Keratinocyte (primary cell): ENCODE measurements around the gene MAP2K5. TPM values are rescaled to one million over a fixed set of nuclear protein-coding genes. Genes with fewer than 3 reads are reported as not detected.

ENCODE experiments used
- DNase-seq: peaks from one replicate; pipeline ENCODE4 v3.0.0-alpha.2; 2011; ENCODE audit warnings: low read depth, missing footprints, low spot score
- FAIRE-seq: peaks from 2 replicates; lab custom pipeline; 2011; peaks lifted over from hg19 to GRCh38; lab: Jason Lieb, UNC
- H2AFZ ChIP-seq: 2 replicates; pipeline ENCODE4 v1.6.0; 2012; ENCODE audit warnings: low read length, control low read depth, inconsistent platforms; ENCODE audit not compliant: control insufficient read depth
- H3K27ac ChIP-seq: 2 replicates; pipeline ENCODE4 v1.5.1; 2011; ENCODE audit warnings: low read length; ENCODE audit not compliant: control insufficient read depth, insufficient read depth
- H3K27me3 ChIP-seq: 3 replicates; pipeline ENCODE4 v1.6.0; 2011; ENCODE audit warnings: low read length; ENCODE audit not compliant: control insufficient read depth, insufficient read depth; ENCODE audit errors: extremely low read depth
- H3K36me3 ChIP-seq, 2 experiments: 2 replicates in 1 of 2; 3 replicates in 1 of 2; pipeline ENCODE4 v1.5.1; 2011; ENCODE audit warnings: low read length in 2 of 2, mild to moderate bottlenecking in 1 of 2; ENCODE audit not compliant: control insufficient read depth in 2 of 2, insufficient read depth in 2 of 2; ENCODE audit errors: extremely low read depth in 1 of 2
- H3K4me1 ChIP-seq: 3 replicates; pipeline ENCODE4 v1.5.1; 2011; ENCODE audit warnings: low read length; ENCODE audit not compliant: control insufficient read depth, insufficient read depth; ENCODE audit errors: extremely low read depth
- H3K4me2 ChIP-seq: 3 replicates; pipeline ENCODE4 v1.6.0; 2011; ENCODE audit warnings: low read depth, low read length; ENCODE audit not compliant: control insufficient read depth, insufficient read depth; ENCODE audit errors: extremely low read depth
- H3K4me3 ChIP-seq, 3 experiments: fragments of 200-600 bp in 1 of 3; sonication (generic) in 1 of 3; 2 replicates in 2 of 3; 3 replicates in 1 of 3; pipeline ENCODE4 v1.5.1; 2011 to 2016; ENCODE audit warnings: low read length in 3 of 3, mild to moderate bottlenecking in 3 of 3, control low read depth in 2 of 3, inconsistent platforms in 1 of 3, low read depth in 1 of 3, mixed read lengths in 1 of 3, mixed run types in 1 of 3, moderate library complexity in 1 of 3; ENCODE audit not compliant: control insufficient read depth in 2 of 3, insufficient read depth in 2 of 3; ENCODE audit errors: extremely low read depth in 1 of 3
- H3K79me2 ChIP-seq: 2 replicates; pipeline ENCODE4 v1.6.0; 2012; ENCODE audit warnings: low read length; ENCODE audit not compliant: control insufficient read depth, insufficient read depth
- H3K9ac ChIP-seq: 3 replicates; pipeline ENCODE4 v1.6.0; 2011; ENCODE audit warnings: low read length; ENCODE audit not compliant: control insufficient read depth, insufficient read depth; ENCODE audit errors: extremely low read depth
- H3K9me1 ChIP-seq: 3 replicates; pipeline ENCODE4 v1.6.0; 2011; ENCODE audit warnings: low read length; ENCODE audit not compliant: control insufficient read depth, insufficient read depth; ENCODE audit errors: extremely low read depth
- H3K9me3 ChIP-seq: 2 replicates; pipeline ENCODE4 v1.5.1; 2012; ENCODE audit warnings: low read depth, low read length; ENCODE audit not compliant: control insufficient read depth
- H4K20me1 ChIP-seq: 3 replicates; pipeline ENCODE4 v1.6.0; 2011; ENCODE audit warnings: low read length; ENCODE audit not compliant: control insufficient read depth, insufficient read depth; ENCODE audit errors: extremely low read depth
- CTCF ChIP-seq, 3 experiments: IDR thresholded peaks in 1 of 3; conservative IDR thresholded peaks in 1 of 3; optimal IDR thresholded peaks in 1 of 3; 2 replicates in 2 of 3; 3 replicates in 1 of 3; pipeline versions ENCODE3 to v1.5.1; 2011; ENCODE audit warnings: low read length in 3 of 3, mild to moderate bottlenecking in 3 of 3, moderate library complexity in 2 of 3, control low read depth in 1 of 3, inconsistent platforms in 1 of 3; ENCODE audit not compliant: insufficient read depth in 2 of 3; ENCODE audit errors: extremely low read depth in 1 of 3
- EZH2 ChIP-seq: IDR thresholded peaks from one replicate; pipeline ENCODE4 v1.6.1; 2012; ENCODE audit warnings: inconsistent platforms, mild to moderate bottlenecking, low read length, moderate library complexity
- dilution Hi-C: fragments of 300-500 bp; cut with MboI; formaldehyde crosslinking; loops from one replicate; pipeline ENCODE4 v1.7.0; 2020; ENCODE audit warnings: low sequenced_read_pairs; ENCODE audit not compliant: extremely low pct_ligation_motif_present
- polyA plus RNA-seq, 5 experiments: library from polyadenylated mRNA; depleted of rRNA in 3 of 5; stranded (reverse) in 3 of 5; stranded (forward) in 1 of 5; unstranded in 1 of 5; fragments of >200 nt; gene quantifications; 1 replicate in 1 of 5; 2 replicates in 3 of 5; 3 replicates in 1 of 5; pipeline versions ENCODE4 v1.2.1 to v1.2.3, GENCODE V29; 2011 to 2012; ENCODE audit warnings: missing spikeins in 2 of 5, low read depth in 1 of 5, low replicate concordance in 1 of 5

MAP2K5 gene
- polyA plus RNA-seq, 1 donor (not counting 4 experiments of a cell fraction or from before 2014, with no cell fraction given), result 3.6 TPM

- no peak overlapping the region for H2AFZ ChIP-seq
- no peak overlapping the region for H3K4me3 ChIP-seq
- H3K4me1 ChIP-seq, result no peaks in the 10 kb centered on the region
- H3K27ac ChIP-seq, result no peak overlapping the region
- no peak overlapping the region for H3K9ac ChIP-seq
- peaks cover 0 to 1% of the 10 kb centered on the region in 2 experiments for H3K36me3 ChIP-seq
- TF ChIP-seq CTCF (optimal IDR thresholded peaks at IDR 0.05 in 1 of 3, IDR thresholded peaks at IDR 0.05 in 1 of 3, conservative IDR thresholded peaks at IDR 0.05 in 1 of 3; ENCODE audit: extremely low read depth in 1 of 3, insufficient read depth in 2 of 3, low read length in 3 of 3), result no peak
- no peak for TF ChIP-seq EZH2
- no peak overlapping the region for H3K4me2 ChIP-seq
- H3K9me1 ChIP-seq, result peaks cover 2% of the 10 kb centered on the region
- no peaks in the 10 kb centered on the region for H3K27me3 ChIP-seq
- DNase-seq (no peak), FAIRE-seq (no peak)
- H3K9me3 ChIP-seq, result no peaks in the 10 kb centered on the region
- H3K79me2 ChIP-seq, result no peaks in the 10 kb centered on the region
- dilution Hi-C loops, result no loop called here
- H4K20me1 ChIP-seq, result no peaks in the 10 kb centered on the region
Observed at GRCh38 chr15:67786646-67787045, 244.1 kb downstream of the MAP2K5 start.

GRCh38 chr15:67788986-67789385 lies 246.5 kb downstream of the MAP2K5 start:
- Histone ChIP-seq H3K36me3 (peaks cover 0 to 1% of the 10 kb centered on the region in 2 experiments), H3K9me1 (peaks cover 2% of the 10 kb centered on the region), H3K9ac (no peak overlapping the region), H3K27ac (no peak overlapping the region), H3K79me2 (no peaks in the 10 kb centered on the region), H3K9me3 (no peaks in the 10 kb centered on the region), H3K27me3 (no peaks in the 10 kb centered on the region), H3K4me1 (no peaks in the 10 kb centered on the region), H2AFZ (no peak overlapping the region), H3K4me3 (no peak overlapping the region), H4K20me1 (no peaks in the 10 kb centered on the region), H3K4me2 (no peak overlapping the region)
- dilution Hi-C loops, result no loop called here
- no peak for FAIRE-seq
- TF ChIP-seq CTCF (optimal IDR thresholded peaks at IDR 0.05 in 1 of 3, IDR thresholded peaks at IDR 0.05 in 1 of 3, conservative IDR thresholded peaks at IDR 0.05 in 1 of 3; ENCODE audit: extremely low read depth in 1 of 3, insufficient read depth in 2 of 3, low read length in 3 of 3), result no peak
- TF ChIP-seq EZH2, result no peak
- no peak for DNase-seq
